ENCODE data around the gene GNGT1.
"Not testable (repeated sequence)": the region's sequence is repeated elsewhere in the genome, so short reads cannot be mapped to it uniquely, and the experiment has no call there.

The GNGT1 gene

DNA sequence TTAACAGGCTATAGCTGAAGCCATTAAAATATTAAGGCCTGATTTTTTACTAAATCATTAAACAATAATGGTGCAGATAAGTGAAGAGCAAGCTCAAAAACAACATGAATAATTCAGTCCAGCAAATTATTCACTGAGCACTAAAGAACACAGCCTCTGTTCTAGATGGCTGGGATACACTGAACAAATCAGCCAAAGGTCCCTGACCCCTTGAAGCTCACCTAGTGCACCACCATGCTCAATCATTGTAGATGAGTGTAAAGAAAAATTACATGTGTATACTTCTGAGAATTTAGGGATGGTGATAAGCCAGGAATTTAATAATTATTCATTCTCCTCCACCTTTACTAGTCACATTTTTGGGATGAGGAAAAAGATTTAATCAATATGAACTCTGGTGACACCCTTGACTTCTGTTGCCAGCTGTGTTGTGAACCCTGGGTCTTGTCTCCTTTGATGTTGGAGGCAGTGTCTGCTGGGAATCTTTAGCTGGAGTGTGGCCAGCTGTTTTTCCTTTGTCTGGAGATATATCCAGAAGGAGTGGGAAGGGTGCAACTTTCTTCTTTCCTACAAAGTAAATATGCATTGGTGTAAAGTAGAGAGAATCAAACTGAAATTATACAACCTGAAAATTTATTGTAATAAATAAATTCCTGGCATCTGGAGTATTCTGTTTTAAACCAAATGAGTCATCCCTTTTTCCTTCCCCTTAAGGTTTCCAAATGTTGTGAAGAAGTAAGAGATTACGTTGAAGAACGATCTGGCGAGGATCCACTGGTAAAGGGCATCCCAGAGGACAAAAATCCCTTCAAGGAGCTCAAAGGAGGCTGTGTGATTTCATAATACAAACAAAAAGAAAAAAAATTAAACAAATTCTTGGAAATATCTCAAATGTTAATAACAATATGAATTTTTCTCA lies 4.0 kb downstream of the GNGT1 start:
- DNase-seq (ENCODE audit: low spot score) = no peak

DNA sequence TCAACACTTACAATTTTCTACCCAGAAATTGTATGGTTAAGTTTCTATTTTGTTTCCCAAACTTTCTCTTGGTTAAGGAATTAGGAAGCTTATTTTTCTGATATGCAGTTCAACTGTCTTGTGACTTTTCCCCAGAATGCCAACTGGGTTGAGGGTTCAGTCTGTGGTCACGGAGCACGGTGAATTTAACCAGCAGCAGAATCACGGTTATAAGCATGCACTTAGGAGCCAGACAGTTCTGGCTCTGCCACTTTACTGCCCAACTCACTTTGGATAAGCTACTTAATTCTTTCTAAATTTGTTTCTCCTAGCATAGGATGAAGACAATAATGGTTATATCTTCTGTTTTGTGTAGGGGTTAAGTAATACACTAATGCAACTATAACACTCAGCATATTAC lies 4.9 kb downstream of the GNGT1 start:
- DNase-seq (ENCODE audit: low spot score) = not testable (repeated sequence)

DNA sequence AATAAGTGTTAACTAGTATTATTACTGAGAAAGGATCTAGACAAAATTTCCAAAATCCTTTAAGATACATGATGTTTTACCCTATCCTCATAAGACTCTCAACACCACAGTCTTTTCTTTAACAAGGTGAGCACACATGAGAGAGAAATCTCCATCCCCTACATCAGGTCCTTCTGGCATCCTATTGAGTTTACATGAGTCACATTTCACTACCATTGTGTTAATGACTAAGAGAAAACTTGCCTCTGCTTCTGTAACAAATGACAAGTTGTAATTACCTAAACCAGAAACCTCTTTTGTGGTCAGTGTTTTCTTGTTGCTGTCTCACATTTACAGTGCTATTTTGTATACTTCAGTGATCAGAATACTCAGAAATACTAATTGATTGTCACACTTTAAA lies 5.3 kb downstream of the GNGT1 start:
- not testable (repeated sequence) for DNase-seq (ENCODE audit: low spot score)

DNA sequence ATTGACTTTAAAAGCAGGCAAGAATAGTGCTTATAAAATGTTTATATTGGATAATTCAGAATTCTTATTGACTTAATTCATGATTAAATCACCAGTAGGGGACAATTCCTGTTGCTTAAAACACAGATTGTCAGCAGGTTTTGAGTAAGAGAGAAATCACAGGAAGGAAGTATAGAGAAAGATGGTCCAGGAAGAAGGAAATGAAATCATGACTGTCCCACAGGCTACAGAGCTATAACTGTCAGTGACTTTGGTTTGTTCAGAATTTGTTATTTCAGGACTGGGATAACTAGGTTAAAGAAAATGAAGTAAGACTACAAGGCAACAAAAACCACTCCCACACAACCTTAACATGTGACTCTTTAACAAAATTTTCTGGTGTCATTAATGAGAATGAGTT lies 6.8 kb downstream of the GNGT1 start:
- no peak for DNase-seq (ENCODE audit: low spot score)

DNA sequence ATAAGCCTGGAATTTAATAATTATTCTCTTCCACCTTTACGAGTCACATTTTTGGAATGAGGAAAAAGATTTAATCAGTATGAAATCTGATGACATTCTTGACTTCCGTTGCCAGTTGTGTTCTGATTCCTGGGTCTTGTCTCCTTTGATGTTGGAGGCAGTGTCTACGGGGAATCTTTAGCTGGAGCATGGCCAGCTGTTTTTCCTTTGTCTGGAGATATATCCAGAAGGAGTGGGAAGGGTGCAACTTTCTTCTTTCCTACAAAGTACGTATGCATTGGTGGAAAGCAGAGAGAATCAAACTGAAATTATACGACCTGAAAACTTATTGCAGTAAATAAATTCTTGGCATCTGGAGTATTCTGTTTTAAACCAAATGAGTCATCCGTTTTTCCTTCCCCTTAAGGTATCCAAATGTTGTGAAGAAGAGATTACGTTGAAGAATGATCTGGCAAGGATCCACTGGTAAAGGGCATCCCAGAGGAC lies 8.3 kb downstream of the GNGT1 start:
- no peak for DNase-seq (ENCODE audit: low spot score)

DNA sequence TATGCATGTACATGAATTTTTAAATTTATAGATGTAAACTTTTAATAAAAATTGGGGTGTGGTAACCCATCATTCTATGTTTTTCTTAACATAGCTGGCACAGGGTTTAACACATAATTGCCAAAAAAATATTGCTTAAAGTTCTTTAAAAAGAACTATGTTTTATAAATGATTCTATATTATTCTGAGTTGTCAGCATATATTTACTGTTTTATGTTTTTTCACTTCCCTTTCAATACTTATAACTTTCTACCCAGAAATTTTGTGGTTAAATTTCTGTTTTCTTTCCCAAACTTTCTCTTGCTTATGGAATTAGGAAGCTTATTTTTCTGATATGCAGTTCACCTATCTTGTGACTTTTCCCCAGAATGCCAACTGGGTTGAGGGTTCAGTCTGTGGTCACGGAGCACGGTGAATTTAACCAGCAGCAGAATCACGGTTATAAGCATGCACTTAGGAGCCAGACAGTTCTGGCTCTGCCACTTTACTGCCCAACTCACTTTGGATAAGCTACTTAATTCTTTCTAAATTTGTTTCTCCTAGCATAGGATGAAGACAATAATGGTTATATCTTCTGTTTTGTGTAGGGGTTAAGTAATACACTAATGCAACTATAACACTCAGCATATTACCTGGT lies 9.0 kb downstream of the GNGT1 start:
- not testable (repeated sequence) for DNase-seq (ENCODE audit: low spot score)

DNA sequence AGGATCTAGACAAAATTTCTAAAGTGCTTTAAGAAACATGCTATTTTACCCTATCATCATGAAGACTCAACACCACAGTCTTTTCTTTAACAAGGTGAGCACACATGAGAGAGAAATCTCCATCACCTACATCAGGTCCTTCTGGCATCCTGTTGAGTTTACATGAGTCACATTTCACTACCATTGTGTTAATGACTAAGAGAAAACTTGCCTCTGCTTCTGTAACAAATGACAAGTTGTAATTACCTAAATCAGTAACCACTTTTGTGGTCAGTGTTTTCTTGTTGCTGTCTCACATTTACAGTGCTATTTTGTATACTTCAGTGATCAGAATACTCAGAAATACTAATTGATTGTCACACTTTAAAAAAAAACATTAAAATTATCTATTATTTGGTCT lies 9.5 kb downstream of the GNGT1 start:
- not testable (repeated sequence) for DNase-seq (ENCODE audit: low spot score)

DNA sequence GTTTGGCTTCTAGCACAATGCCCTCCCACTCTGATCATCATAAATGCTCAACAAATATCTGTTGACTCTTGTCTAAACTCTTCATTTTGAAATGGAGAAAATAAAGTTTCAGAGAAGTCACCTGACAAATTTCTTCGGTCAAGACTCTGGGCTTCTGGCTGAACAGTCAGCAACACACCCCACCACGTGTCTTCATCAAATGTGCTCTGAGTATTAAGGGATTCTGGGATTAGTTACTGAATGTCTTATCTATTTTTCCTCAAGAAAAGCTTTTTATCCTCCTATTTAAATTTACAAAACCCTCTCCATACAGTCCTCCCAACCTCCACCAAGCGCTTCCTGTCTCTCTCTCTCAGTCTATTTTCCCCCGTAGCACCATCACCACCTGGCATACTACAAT lies 9.9 kb downstream of the GNGT1 start:
- DNase-seq (ENCODE audit: low spot score) = not testable (repeated sequence)

DNA sequence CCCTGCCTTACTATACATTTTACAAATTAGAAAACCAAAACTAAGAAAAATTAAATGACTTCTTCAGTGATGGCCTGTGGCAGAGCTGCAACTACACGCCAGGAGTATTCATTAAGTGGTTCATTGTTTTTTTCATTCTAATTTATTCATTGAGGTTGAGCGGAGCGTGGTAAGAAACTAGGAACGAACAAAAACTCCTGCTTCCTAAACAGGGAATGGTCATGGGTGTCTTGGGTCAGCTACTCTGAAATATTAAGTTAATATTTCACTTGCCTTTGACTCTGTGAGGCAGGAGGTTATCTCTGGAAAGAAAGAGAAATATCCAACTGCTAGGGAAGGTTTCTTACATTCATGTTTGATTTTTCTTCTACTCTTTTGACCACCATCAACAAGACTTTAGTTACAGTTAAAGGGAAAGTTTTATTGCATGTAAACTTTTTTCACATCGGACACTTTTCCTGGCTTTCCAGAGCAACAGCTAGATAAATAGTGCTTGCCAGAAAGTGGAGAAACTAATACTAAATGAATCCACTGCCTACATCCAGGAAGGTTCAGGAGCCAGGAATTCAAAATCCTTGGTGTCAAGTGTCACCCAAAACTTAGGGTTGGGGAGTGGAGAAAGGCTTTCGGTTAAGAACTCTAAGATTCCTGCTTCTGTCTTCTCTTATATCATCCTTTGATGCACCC lies 14.3 kb downstream of the GNGT1 start:
- no peak for DNase-seq (ENCODE audit: low spot score)

DNA sequence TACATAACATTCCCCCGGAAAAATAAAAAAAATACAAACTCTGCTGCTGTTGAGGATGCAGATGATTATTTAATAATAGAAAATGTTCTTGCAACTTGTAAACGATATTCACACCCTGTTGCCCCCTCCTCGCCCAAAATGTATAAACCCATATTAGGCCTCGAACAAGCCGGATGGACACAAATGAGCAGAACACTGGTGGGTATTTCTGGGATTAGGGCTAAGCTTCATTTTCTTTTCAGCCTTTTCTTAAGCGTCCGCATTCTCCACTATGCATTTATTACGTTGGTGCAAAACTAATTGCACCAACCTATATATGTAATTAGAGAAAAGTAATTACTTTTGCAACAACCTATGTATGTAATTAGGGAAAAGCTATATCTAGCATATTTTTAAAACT lies 14.8 kb downstream of the GNGT1 start:
- DNase-seq (ENCODE audit: low spot score) = no peak

DNA sequence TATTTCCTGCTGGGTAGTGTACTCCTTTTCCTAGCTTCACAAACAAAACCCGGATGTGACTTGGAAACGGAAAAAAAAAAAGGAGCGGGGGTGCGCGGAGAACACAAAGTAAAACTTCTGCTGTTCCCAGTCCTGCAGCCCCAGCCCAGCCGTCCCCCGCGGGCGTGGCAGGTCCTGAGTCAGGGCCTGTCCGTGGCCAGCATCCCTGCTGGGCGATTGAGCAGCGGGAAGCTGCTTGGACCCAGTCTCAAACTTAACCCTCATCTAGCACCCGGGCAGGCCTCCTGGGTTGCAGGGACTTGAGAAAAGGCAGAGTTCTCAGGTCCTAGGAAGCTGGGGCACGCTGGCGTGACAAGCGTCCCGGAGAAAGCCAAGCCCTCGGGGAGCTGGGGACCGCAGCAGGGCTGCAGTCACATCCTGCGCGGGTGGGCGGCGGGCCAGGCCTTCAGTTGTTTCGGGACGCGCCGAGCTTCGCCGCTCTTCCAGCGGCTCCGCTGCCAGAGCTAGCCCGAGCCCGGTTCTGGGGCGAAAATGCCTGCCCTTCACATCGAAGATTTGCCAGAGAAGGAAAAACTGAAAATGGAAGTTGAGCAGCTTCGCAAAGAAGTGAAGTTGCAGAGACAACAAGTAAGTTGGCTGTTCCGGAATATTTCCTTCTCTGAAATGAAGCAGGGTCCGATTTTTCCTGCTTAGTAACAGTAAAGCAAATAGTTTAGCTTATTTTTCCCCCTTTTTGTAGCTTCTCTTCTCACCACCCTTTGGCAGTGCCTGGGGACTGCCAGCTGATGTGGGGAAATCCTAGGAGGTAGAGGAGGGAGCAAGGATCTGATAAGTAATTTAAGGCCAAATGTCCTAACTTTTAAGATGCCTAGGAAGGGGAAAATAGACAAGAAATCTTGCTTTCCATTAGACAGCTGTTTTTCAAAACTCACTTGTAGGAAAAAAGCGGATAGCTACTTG lies 15.5 kb downstream of the GNGT1 start, which contains the start of gene GNG11:
GNG11 (plus strand) TSS at position 129 of the 960 bp plus-strand sequence; CDS start at position 532, 403 bp downstream.
- DNase-seq (ENCODE audit: low spot score) = no peak

DNA sequence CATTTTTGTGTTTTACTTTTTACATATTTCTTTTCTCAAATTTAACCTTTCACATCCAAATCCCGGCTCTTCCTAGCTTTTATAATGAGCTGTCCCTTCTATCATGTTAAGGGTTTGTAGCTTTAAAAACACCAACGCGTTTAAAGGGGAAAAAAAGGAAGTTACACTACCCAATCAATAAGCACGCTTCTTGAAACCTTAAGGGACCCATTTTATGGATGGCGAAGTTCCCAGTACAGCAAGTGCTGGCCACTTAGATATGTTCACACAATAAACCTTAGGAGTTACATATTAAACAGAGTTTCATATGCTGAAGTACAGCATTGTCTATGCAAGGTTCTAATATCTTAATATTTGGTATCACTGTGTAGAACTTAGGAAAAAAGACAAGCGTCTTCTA lies 16.9 kb downstream of the GNGT1 start:
- DNase-seq (ENCODE audit: low spot score) = no peak

DNA sequence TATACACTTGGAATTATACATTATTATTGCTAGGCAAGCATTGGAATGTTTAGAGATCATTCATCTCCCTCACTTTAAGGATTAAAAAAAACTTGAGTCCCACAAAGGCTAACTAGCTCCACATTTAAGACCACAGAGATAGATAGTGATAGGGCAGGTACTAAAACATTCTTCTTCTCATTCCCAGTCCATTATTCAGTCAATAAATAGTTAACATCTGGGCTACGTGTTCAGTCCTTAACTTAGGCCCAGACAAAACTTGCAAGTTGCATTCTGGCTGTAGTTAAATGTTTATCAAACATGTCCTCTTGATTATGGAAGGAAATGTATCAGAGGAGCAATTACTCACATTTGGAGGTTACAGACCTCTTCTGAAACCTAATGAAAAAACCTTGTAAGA lies 17.6 kb downstream of the GNGT1 start:
- DNase-seq (ENCODE audit: low spot score) = no peak

DNA sequence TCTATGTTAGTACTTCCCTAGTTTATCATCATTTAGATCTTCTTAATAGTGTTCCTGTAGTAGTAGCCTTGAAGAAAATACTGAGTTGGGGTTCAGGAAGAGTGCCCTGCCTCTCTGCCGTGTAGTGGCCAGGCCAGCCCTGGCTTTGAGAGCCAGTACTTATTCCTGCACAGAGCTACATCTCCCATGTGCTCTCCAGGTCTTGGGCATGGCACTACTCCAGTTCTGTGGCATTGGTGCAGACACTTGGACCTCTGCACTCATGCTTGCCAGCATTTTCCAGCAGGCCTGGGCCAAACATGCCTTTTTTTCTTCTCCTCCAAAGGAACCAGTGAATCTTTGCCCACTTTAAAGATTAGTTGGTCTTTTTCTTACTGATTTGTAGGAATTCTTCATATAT lies 20.4 kb downstream of the GNGT1 start:
- DNase-seq (ENCODE audit: low spot score) = no peak

DNA sequence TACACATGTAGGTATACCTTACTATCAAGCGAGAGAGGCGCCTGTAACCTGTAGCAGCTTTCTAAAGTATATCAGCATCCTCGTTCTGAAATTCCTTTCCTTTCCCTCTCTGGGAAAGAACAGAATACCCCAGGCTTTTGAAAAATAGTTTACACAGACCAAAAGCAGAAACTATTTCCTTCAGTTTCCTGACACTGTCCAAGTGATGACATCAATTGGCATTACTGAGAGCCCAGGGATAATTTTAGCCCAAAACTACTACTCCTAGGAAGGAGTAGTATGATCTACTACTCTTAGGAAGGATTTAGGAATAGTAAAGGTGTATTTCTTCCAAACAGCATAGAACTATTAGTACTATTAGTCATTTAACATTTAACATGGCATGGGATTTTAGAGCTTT lies 21.2 kb downstream of the GNGT1 start:
- no peak for DNase-seq (ENCODE audit: low spot score)

DNA sequence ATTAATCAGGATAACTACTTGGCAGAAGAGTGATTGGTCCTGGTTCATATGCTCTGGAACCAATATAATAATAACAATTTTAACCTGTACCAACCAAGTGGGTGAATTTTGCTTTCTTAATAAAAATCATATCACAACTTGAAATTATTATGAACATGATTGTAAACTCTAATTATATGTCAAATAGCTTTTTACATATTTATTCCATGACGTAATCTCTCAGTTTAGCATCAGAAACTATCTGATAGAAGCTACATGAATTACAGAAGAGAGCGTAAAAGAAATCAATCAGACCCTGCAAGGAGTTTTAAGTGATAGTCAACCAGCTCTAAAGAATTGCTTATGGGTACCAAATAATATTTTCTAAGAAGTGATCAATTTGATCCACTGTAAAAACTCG lies 25.3 kb downstream of the GNGT1 start:
- no peak for DNase-seq (ENCODE audit: low spot score)

DNA sequence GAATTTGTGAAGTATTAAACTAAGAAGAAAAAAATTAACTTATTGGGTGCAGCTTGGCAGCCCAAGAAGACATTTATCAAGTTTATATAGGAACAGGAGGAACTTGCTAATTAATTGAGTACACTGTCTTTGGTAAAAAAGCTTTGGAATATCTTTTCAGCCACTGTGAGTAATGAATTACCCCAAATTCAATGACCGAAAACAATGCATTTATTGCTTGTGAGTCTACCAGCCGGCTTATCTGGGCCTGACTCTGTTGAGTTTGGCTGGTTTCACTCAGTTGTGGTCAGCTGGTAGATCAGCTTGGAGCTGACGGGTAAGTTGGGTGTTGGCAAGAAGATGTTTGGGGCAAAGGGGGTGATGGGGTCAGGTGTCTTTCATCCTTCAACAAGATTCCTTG lies 26.8 kb downstream of the GNGT1 start:
- DNase-seq (ENCODE audit: low spot score) = no peak

DNA sequence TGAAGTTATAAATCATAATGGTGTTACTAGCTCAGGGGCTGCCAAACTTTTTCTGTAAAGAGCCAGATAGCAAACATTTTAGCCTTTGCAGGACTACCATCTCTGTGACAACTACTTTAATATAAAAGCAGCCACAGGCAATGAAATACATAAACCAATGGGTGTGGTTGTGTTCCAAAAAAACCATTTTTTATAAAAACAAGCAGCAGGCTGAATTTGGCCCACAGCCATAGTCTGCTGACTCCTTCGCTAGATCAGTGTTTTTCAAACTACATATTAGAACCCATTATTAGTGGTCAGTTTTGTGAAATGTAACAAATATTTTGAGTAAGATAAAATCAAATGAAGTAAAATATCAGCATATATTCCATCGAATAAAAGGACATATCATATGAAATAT lies 28.7 kb downstream of the GNGT1 start:
- no peak for DNase-seq (ENCODE audit: low spot score)

DNA sequence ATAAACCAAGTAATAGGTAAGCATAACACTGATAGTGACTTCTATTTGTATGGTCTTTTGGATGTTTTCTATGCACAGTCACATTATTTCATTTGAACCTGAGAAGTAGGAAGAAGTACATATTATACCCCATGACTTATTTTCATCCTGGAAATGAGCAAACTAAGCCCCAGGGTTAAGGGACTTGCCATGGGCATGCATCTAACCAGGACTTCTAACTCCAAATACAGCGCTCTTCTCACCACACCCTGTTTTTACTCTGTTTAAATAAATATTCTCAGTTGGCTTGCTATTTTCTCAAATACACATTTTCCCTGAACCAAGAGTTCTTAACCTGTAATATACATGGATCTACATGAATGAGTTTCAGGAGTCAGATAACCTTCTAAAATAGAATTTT lies 31.5 kb downstream of the GNGT1 start:
- DNase-seq (ENCODE audit: low spot score) = no peak

DNA sequence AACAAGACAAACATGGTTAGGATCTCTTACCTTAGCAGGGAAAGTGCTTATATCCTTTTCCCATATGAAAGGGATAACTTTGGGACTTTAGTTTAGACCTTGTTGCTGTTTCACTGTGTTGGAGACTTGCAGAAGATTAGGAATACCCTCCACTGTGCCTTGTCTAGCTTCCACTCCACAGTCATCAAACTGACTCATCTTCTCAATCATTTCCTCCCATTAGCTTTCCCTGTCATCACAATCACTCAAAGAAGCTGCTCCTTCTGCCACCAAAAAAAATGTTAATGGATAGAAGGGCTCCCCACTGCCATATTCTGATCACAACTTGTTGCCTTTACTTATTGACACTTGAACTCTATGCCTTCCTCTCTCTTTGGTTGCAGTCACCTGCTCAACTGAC lies 31.9 kb downstream of the GNGT1 start:
- DNase-seq (ENCODE audit: low spot score) = peak; percentile 18

DNA sequence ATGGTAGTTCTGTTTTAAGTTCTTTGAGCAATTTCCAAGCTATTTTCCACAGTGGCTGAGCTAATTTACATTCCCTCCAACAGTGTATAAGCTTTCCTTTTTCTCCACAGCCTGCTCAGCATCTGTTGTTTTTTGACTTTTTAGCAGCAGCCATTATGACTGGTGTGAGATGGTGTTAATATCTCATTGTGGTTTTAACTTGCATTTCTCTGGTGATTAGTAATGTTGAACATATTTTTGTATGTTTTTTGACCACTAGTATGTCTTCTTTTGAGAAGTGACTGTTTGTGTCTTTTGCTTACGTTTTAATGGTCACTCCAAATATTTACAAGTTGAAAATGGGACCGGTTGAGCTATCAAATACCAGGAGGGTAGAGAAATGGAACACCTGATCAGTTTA lies 35.6 kb downstream of the GNGT1 start:
- DNase-seq (ENCODE audit: low spot score) = no peak
